PFSK-1 (cell line): ENCODE measurements around the gene ARHGAP15.

ENCODE experiments used
- FOXP2 ChIP-seq: optimal IDR thresholded peaks from 2 replicates; pipeline ENCODE3; 2011; ENCODE audit warnings: borderline replicate concordance, control low read depth, inconsistent platforms; ENCODE audit not compliant: insufficient read depth; ENCODE audit errors: extremely low read length, extremely low read depth
- POLR2AphosphoS5 ChIP-seq: IDR thresholded peaks from 2 replicates; pipeline ENCODE4 v1.6.1; 2012; ENCODE audit warnings: low read depth, mild to moderate bottlenecking, control low read depth, low read length, moderate library complexity
- SIN3A ChIP-seq: IDR thresholded peaks from 2 replicates; pipeline ENCODE4 v1.6.1; 2012; ENCODE audit warnings: mild to moderate bottlenecking, low read length, moderate library complexity, borderline replicate concordance; ENCODE audit not compliant: insufficient read depth
- TAF1 ChIP-seq: IDR thresholded peaks from 2 replicates; pipeline ENCODE4 v1.6.1; 2012; ENCODE audit warnings: low read length, control low read depth, borderline replicate concordance; ENCODE audit not compliant: insufficient read depth
- TF ChIP-seq, protein P1 (sequence below), 2 experiments: IDR thresholded peaks; 2 replicates each; pipeline versions ENCODE4 v1.6.1 to v1.8.0; 2011 to 2012; ENCODE audit warnings: low read depth in 2 of 2, low read length in 2 of 2, control low read depth in 1 of 2, inconsistent platforms in 1 of 2, mild to moderate bottlenecking in 1 of 2, moderate library complexity in 1 of 2; ENCODE audit not compliant: insufficient read depth in 1 of 2

DNA sequence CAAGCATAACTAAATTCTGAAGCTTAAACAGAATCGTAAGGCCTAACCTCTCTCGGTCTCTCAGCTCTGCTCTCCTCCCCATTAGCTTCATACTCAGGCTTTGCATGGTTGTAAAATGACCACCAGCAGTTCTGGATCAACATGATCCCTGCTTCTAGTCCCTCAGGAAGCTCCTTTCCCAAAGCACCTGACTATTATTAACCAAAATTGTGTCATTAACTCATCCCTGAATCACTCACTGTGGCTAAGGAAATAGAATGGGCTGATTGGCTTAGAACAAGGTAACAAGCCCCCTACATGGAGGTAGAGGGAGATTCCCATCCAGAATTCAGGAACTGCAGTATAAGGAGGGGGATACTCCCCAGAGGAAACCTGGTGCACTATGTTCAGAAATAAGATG lies 448.3 kb downstream of the ARHGAP15 start:
- no peak for TF ChIP-seq FOXP2
- TF ChIP-seq POLR2AphosphoS5 = no peak
- TF ChIP-seq, protein P1, sequence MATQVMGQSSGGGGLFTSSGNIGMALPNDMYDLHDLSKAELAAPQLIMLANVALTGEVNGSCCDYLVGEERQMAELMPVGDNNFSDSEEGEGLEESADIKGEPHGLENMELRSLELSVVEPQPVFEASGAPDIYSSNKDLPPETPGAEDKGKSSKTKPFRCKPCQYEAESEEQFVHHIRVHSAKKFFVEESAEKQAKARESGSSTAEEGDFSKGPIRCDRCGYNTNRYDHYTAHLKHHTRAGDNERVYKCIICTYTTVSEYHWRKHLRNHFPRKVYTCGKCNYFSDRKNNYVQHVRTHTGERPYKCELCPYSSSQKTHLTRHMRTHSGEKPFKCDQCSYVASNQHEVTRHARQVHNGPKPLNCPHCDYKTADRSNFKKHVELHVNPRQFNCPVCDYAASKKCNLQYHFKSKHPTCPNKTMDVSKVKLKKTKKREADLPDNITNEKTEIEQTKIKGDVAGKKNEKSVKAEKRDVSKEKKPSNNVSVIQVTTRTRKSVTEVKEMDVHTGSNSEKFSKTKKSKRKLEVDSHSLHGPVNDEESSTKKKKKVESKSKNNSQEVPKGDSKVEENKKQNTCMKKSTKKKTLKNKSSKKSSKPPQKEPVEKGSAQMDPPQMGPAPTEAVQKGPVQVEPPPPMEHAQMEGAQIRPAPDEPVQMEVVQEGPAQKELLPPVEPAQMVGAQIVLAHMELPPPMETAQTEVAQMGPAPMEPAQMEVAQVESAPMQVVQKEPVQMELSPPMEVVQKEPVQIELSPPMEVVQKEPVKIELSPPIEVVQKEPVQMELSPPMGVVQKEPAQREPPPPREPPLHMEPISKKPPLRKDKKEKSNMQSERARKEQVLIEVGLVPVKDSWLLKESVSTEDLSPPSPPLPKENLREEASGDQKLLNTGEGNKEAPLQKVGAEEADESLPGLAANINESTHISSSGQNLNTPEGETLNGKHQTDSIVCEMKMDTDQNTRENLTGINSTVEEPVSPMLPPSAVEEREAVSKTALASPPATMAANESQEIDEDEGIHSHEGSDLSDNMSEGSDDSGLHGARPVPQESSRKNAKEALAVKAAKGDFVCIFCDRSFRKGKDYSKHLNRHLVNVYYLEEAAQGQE (IDR thresholded peaks at IDR 0.05; ENCODE audit: insufficient read depth in 1 of 2, low read depth in 2 of 2, low read length in 2 of 2) = no peak
- TF ChIP-seq TAF1 = no peak
- TF ChIP-seq SIN3A = no peak
